Suprapubic skin (tissue), 4 donors: ENCODE data around the gene SETD4.

ENCODE experiments used
- CTCF ChIP-seq, 2 donors: fragments of 200-600 bp in 1 of 2; fragments of 450-650 bp in 1 of 2; sonication (generic) in 1 of 2; IDR thresholded peaks; one replicate each; pipeline ENCODE4 v1.5.1; 2016 to 2019; ENCODE audit warnings: antibody characterized with exemption in 2 of 2, mild to moderate bottlenecking in 1 of 2, moderate library complexity in 1 of 2
- EP300 ChIP-seq: sonication (generic); formaldehyde crosslinking; IDR thresholded peaks from one replicate; pipeline ENCODE4 v1.6.1; 2017; ENCODE audit warnings: antibody characterized with exemption
- POLR2A ChIP-seq, 2 donors: fragments of 450-650 bp; IDR thresholded peaks; one replicate each; pipeline ENCODE4 v1.6.1; 2017; ENCODE audit warnings: antibody characterized with exemption in 2 of 2, mild to moderate bottlenecking in 2 of 2, moderate library complexity in 2 of 2
- POLR2AphosphoS5 ChIP-seq, 3 donors: sonication (generic); formaldehyde crosslinking; IDR thresholded peaks; one replicate each; pipeline ENCODE4 v1.6.1; 2017; ENCODE audit warnings: antibody characterized with exemption in 3 of 3

GRCh38 chr21:36082237-36082664 lies 21.9 kb upstream of the SETD4 start:
- TF ChIP-seq CTCF (IDR thresholded peaks at IDR 0.05) (no peak), EP300 (no peak), POLR2AphosphoS5 (IDR thresholded peaks at IDR 0.05) (no peak), POLR2A (IDR thresholded peaks at IDR 0.05) (no peak)
